Vagina (tissue), 2 donors: ENCODE results near the gene ST6GALNAC5. TPM values are rescaled to one million over a fixed set of nuclear protein-coding genes. Genes with fewer than 3 reads are reported as not detected.

Experiments used
- DNase-seq, 2 donors: peaks; one replicate each; pipeline ENCODE4 v3.0.0-alpha.2; 2017; ENCODE audit errors: extremely low spot score in 2 of 2
- H3K27ac ChIP-seq: fragments of 200-600 bp; sonication (generic); one replicate; pipeline ENCODE4 v1.5.1; 2019
- H3K27me3 ChIP-seq: fragments of 200-600 bp; sonication (generic); one replicate; pipeline ENCODE4 v1.5.1; 2019
- H3K36me3 ChIP-seq, 2 donors: fragments of 200-600 bp; sonication (generic); one replicate each; pipeline ENCODE4 v1.5.1; 2017 to 2019
- H3K4me1 ChIP-seq: fragments of 200-600 bp; sonication (generic); one replicate; pipeline ENCODE4 v1.5.1; 2019
- H3K4me3 ChIP-seq, 2 donors: fragments of 200-600 bp; sonication (generic); 1 replicate in 1 of 2; 2 replicates in 1 of 2; pipeline ENCODE4 v1.5.1; 2016 to 2019
- H3K9me3 ChIP-seq: fragments of 200-600 bp; sonication (generic); one replicate; pipeline ENCODE4 v1.5.1; 2019
- CTCF ChIP-seq, 3 experiments: fragments of 450-650 bp in 2 of 3; fragments of 200-600 bp in 1 of 3; sonication (generic) in 1 of 3; IDR thresholded peaks; one replicate each; pipeline ENCODE4 v1.5.1; 2017 to 2019; ENCODE audit warnings: antibody characterized with exemption in 3 of 3, mild to moderate bottlenecking in 2 of 3, moderate library complexity in 2 of 3
- POLR2A ChIP-seq, 2 donors: fragments of 450-650 bp; IDR thresholded peaks; one replicate each; pipeline ENCODE4 v1.6.1; 2017; ENCODE audit warnings: antibody characterized with exemption in 2 of 2, mild to moderate bottlenecking in 2 of 2, moderate library complexity in 2 of 2
- POLR2AphosphoS5 ChIP-seq, 2 donors: sonication (generic); formaldehyde crosslinking; IDR thresholded peaks; one replicate each; pipeline ENCODE4 v1.9.0; 2017; ENCODE audit warnings: antibody characterized with exemption in 2 of 2, mild to moderate bottlenecking in 2 of 2, low read depth in 1 of 2; ENCODE audit not compliant: insufficient read depth in 1 of 2
- intact Hi-C: fragments of 100-400 bp; cut with DNase I; formaldehyde crosslinking; loops from one replicate; pipeline ENCODE4 v1.15.1; 2023
- total RNA-seq: library from RNA; depleted of rRNA; stranded (reverse); fragments of >200 nt; gene quantifications from one replicate; pipeline ENCODE4 v1.2.3, GENCODE V29; 2016

The ST6GALNAC5 gene
- total RNA-seq, 1 donor from 2014 or later = 9.6 TPM

GRCh38 chr1:77076759-77077158 lies 209.5 kb downstream of the ST6GALNAC5 start:
- intact Hi-C loops = no loop called here
- no peak for DNase-seq
- Histone ChIP-seq H3K36me3 (no peaks in the 10 kb centered on the region), H3K27ac (no peak overlapping the region), H3K27me3 (no peaks in the 10 kb centered on the region), H3K9me3 (no peaks in the 10 kb centered on the region), H3K4me1 (no peaks in the 10 kb centered on the region), H3K4me3 (no peak overlapping the region)
- no peak for TF ChIP-seq CTCF (IDR thresholded peaks at IDR 0.05)
- TF ChIP-seq POLR2A (IDR thresholded peaks at IDR 0.05) = no peak
- TF ChIP-seq POLR2AphosphoS5 (IDR thresholded peaks at IDR 0.05; ENCODE audit: insufficient read depth in 1 of 2, low read depth in 1 of 2) = no peak

GRCh38 chr1:77081834-77082233 lies 214.6 kb downstream of the ST6GALNAC5 start:
- intact Hi-C loops = no loop called here
- TF ChIP-seq CTCF (IDR thresholded peaks at IDR 0.05) (no peak), POLR2A (IDR thresholded peaks at IDR 0.05) (no peak), POLR2AphosphoS5 (IDR thresholded peaks at IDR 0.05; ENCODE audit: insufficient read depth in 1 of 2, low read depth in 1 of 2) (no peak)

GRCh38 chr1:77084457-77084856 lies 217.2 kb downstream of the ST6GALNAC5 start:
- intact Hi-C loops = no loop called here
- H3K4me3 ChIP-seq = no peak overlapping the region
- DNase-seq = no peak
- no peaks in the 10 kb centered on the region for H3K36me3 ChIP-seq
- no peak overlapping the region for H3K27ac ChIP-seq
- H3K9me3 ChIP-seq = no peaks in the 10 kb centered on the region
- no peak for TF ChIP-seq CTCF (IDR thresholded peaks at IDR 0.05)
- TF ChIP-seq POLR2A (IDR thresholded peaks at IDR 0.05) = no peak
- TF ChIP-seq POLR2AphosphoS5 (IDR thresholded peaks at IDR 0.05; ENCODE audit: insufficient read depth in 1 of 2, low read depth in 1 of 2) = no peak
- no peaks in the 10 kb centered on the region for H3K27me3 ChIP-seq
- H3K4me1 ChIP-seq = no peaks in the 10 kb centered on the region

More at GRCh38 chr1:77081834-77082233, 214.6 kb downstream of the ST6GALNAC5 start:
- no peak overlapping the region for H3K27ac ChIP-seq
- no peaks in the 10 kb centered on the region for H3K27me3 ChIP-seq
- H3K4me1 ChIP-seq = no peaks in the 10 kb centered on the region
- no peak for DNase-seq
- H3K36me3 ChIP-seq = no peaks in the 10 kb centered on the region
- H3K9me3 ChIP-seq = no peaks in the 10 kb centered on the region
- H3K4me3 ChIP-seq = no peak overlapping the region

- no peaks in the 10 kb centered on the region for H3K27me3 ChIP-seq
- DNase-seq = no peak
- intact Hi-C loops = no loop called here
- no peaks in the 10 kb centered on the region for H3K36me3 ChIP-seq
- no peak overlapping the region for H3K4me3 ChIP-seq
- H3K27ac ChIP-seq = no peak overlapping the region
- no peaks in the 10 kb centered on the region for H3K4me1 ChIP-seq
- no peaks in the 10 kb centered on the region for H3K9me3 ChIP-seq
- TF ChIP-seq POLR2AphosphoS5 (IDR thresholded peaks at IDR 0.05; ENCODE audit: insufficient read depth in 1 of 2, low read depth in 1 of 2) (no peak), CTCF (IDR thresholded peaks at IDR 0.05) (no peak), POLR2A (IDR thresholded peaks at IDR 0.05) (no peak)
These were observed 217.8 kb downstream of the ST6GALNAC5 start for GRCh38 chr1:77085109-77085508.

- Histone ChIP-seq H3K27me3 (no peaks in the 10 kb centered on the region), H3K27ac (no peak overlapping the region), H3K4me1 (no peaks in the 10 kb centered on the region), H3K36me3 (no peaks in the 10 kb centered on the region), H3K4me3 (no peak overlapping the region), H3K9me3 (no peaks in the 10 kb centered on the region)
- TF ChIP-seq CTCF (IDR thresholded peaks at IDR 0.05) = no peak
- TF ChIP-seq POLR2AphosphoS5 (IDR thresholded peaks at IDR 0.05; ENCODE audit: insufficient read depth in 1 of 2, low read depth in 1 of 2) = no peak
- TF ChIP-seq POLR2A (IDR thresholded peaks at IDR 0.05) = no peak
- intact Hi-C loops = no loop called here
- DNase-seq = no peak
These were observed 222.5 kb downstream of the ST6GALNAC5 start for GRCh38 chr1:77089756-77090155.
